Left ventricle myocardium inferior (tissue), 1 donor: ENCODE data around the gene XRCC4. TPM values are rescaled to one million over a fixed set of nuclear protein-coding genes. Genes with fewer than 3 reads are reported as not detected.

Source experiments
- DNase-seq: peaks from one replicate; pipeline ENCODE4 v3.0.0-alpha.2; 2020
- H3K27ac ChIP-seq: fragments of 200-600 bp; replicated peaks from 2 replicates; pipeline ENCODE4 v1.8.0; 2021
- H3K27me3 ChIP-seq: fragments of 200-600 bp; 2 replicates; pipeline ENCODE4 v1.8.0; 2021; ENCODE audit warnings: low read depth
- H3K36me3 ChIP-seq: fragments of 200-600 bp; 2 replicates; pipeline ENCODE4 v1.8.0; 2021
- H3K4me1 ChIP-seq: fragments of 200-600 bp; 2 replicates; pipeline ENCODE4 v1.8.0; 2021
- H3K4me3 ChIP-seq: fragments of 200-600 bp; 2 replicates; pipeline ENCODE4 v1.8.0; 2021; ENCODE audit warnings: mild to moderate bottlenecking, moderate library complexity
- H3K9me3 ChIP-seq: fragments of 200-600 bp; replicated peaks from 2 replicates; pipeline ENCODE4 v1.8.0; 2021
- CTCF ChIP-seq: fragments of 200-600 bp; IDR thresholded peaks from 2 replicates; pipeline ENCODE4 v1.8.0; 2021; ENCODE audit warnings: antibody characterized with exemption, mild to moderate bottlenecking, borderline replicate concordance
- intact Hi-C: fragments of 100-400 bp; cut with micrococcal nuclease; formaldehyde crosslinking; loops from one replicate; pipeline ENCODE4 v1.11.0; 2022
- total RNA-seq: library from RNA; stranded (reverse); fragmentation: NEBNext Ultra II Directional; extraction: Animal tissue kit (Norgen Biotek cat#: 25700); gene quantifications from one replicate; pipeline ENCODE4 v1.2.1, GENCODE V29; 2021
- donor health status: DM: no; HTN: yes; CAD: no; lungs with severe emphysema.

XRCC4 gene
- total RNA-seq, 1 donor from 2014 or later: 5.2 TPM

- Histone ChIP-seq H3K9me3 (no peaks in the 10 kb centered on the region), H3K4me1 (no peaks in the 10 kb centered on the region), H3K36me3 (no peaks in the 10 kb centered on the region), H3K4me3 (no peak overlapping the region), H3K27me3 (no peaks in the 10 kb centered on the region), H3K27ac (no peak overlapping the region)
- no peak for DNase-seq
- intact Hi-C loops: no loop called here
- no peak for TF ChIP-seq CTCF
Measured at GRCh38 chr5:83048277-83048676, 29.1 kb upstream of the XRCC4 start.

- Histone ChIP-seq H3K27ac (no peak overlapping the region), H3K4me1 (no peaks in the 10 kb centered on the region), H3K4me3 (no peak overlapping the region), H3K36me3 (no peaks in the 10 kb centered on the region), H3K9me3 (no peaks in the 10 kb centered on the region), H3K27me3 (no peaks in the 10 kb centered on the region)
- intact Hi-C loops: no loop called here
- TF ChIP-seq CTCF: no peak
- DNase-seq: no peak
Measured at GRCh38 chr5:83048811-83049210, 28.5 kb upstream of the XRCC4 start.

- no peak for TF ChIP-seq CTCF
- no peak overlapping the region for H3K4me3 ChIP-seq
- no peaks in the 10 kb centered on the region for H3K36me3 ChIP-seq
- H3K27ac ChIP-seq: no peak overlapping the region
- intact Hi-C loops: no loop called here
- H3K4me1 ChIP-seq: no peaks in the 10 kb centered on the region
- no peak for DNase-seq
- no peaks in the 10 kb centered on the region for H3K27me3 ChIP-seq
- H3K9me3 ChIP-seq: no peaks in the 10 kb centered on the region
Measured at GRCh38 chr5:83049370-83049885, 27.9 kb upstream of the XRCC4 start.

- Histone ChIP-seq H3K27ac (no peak overlapping the region), H3K4me1 (peaks cover 6% of the 10 kb centered on the region), H3K4me3 (no peak overlapping the region), H3K36me3 (no peaks in the 10 kb centered on the region), H3K9me3 (no peaks in the 10 kb centered on the region), H3K27me3 (no peaks in the 10 kb centered on the region)
- DNase-seq: no peak
- intact Hi-C loops: no loop called here
- no peak for TF ChIP-seq CTCF
Measured at GRCh38 chr5:83050723-83051340, 26.5 kb upstream of the XRCC4 start.

- Histone ChIP-seq H3K27me3 (no peaks in the 10 kb centered on the region), H3K27ac (no peak overlapping the region), H3K9me3 (no peaks in the 10 kb centered on the region), H3K4me1 (peaks cover 26% of the 10 kb centered on the region), H3K4me3 (no peak overlapping the region), H3K36me3 (peaks cover 10% of the 10 kb centered on the region)
- intact Hi-C loops: no loop called here
- TF ChIP-seq CTCF: no peak
- no peak for DNase-seq
Measured at GRCh38 chr5:83055166-83055565, 22.2 kb upstream of the XRCC4 start.
